LNCAP (cell line): ENCODE measurements around the gene NEFH.
A peak's percentile ranks its signal among the peaks of the same experiment; 100 is the strongest.

Experiments
- TF ChIP-seq, protein P1 (sequence below): fragments of 450-650 bp; IDR thresholded peaks from 2 replicates; pipeline ENCODE4 v1.5.1; 2017; ENCODE audit warnings: mild to moderate bottlenecking

NEFH gene

DNA sequence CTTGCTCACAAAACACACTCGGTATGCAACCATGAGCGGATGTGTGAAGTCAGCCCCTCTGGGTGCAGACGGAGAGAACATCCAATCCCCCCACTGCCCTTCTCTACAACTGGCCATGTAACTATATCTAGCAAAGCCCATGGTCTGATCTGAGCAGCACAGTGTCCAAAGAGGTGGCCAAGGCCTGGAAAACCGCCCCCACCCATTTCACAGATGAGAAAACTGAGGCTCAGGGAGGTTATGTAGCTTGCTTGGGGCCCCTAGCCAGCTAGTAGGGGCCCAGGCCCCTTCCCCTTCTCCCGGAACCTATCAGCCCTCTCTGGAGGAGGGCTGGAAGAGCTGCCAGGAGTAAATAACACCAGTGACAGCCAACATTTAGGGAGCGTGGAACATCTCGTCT is 15.4 kb upstream of the NEFH start:
- TF ChIP-seq, protein P1, sequence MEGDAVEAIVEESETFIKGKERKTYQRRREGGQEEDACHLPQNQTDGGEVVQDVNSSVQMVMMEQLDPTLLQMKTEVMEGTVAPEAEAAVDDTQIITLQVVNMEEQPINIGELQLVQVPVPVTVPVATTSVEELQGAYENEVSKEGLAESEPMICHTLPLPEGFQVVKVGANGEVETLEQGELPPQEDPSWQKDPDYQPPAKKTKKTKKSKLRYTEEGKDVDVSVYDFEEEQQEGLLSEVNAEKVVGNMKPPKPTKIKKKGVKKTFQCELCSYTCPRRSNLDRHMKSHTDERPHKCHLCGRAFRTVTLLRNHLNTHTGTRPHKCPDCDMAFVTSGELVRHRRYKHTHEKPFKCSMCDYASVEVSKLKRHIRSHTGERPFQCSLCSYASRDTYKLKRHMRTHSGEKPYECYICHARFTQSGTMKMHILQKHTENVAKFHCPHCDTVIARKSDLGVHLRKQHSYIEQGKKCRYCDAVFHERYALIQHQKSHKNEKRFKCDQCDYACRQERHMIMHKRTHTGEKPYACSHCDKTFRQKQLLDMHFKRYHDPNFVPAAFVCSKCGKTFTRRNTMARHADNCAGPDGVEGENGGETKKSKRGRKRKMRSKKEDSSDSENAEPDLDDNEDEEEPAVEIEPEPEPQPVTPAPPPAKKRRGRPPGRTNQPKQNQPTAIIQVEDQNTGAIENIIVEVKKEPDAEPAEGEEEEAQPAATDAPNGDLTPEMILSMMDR = no peak

DNA sequence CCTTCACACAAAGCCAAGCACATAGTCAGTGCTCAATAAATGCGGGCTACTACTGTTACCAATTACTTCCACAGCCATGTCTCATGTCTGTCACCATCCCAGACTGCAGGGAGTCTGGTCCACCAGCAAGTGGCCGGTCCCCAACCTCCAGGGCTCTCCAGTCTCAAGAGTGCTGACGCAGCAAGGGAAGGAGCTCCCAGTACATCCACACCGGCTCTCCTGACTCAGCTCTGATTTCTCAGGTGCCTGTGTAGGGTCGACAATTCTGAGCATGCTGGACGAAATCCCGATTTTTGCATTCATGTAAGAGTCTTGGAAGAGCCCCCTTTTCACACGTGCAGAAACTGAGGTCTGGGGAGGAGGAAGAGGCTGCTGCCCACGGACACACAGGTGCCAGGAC is 10.3 kb upstream of the NEFH start:
- TF ChIP-seq, protein P1 = no peak

DNA sequence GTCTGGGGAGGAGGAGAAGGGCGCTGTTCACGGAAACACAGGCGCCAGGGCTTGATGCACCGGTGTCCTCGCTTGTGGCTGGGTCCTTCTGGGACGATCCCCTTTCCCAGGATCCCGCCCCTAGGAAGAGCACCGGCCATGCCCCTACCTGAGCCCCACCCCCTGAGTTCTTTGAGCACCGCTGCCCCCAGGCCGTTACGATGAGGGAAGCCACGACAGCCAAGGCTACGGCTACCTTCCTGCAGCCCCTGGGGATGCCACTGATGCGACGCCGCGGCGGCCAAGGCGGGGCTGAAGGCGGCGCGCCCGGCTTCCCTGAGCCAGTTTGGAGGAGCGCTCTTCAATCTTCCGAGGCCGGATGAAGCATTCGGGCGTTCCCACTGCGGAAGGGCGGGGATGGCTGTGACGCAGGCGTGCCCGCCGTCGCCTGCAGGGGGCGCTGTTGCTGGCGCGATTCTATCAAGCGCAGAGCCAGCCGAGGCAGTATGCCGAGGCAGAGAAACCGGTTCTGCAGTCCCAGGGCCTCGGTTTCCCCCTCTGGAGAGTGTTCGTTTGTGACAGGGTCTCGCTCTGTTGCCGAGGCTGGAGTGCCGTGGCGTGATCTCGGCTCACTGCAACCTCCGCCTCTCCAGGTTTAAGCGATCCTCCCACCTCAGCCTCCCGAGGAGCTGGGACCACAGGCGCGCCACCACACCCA is 9.7 kb upstream of the NEFH start:
- TF ChIP-seq, protein P1 = peak; percentile 98

DNA sequence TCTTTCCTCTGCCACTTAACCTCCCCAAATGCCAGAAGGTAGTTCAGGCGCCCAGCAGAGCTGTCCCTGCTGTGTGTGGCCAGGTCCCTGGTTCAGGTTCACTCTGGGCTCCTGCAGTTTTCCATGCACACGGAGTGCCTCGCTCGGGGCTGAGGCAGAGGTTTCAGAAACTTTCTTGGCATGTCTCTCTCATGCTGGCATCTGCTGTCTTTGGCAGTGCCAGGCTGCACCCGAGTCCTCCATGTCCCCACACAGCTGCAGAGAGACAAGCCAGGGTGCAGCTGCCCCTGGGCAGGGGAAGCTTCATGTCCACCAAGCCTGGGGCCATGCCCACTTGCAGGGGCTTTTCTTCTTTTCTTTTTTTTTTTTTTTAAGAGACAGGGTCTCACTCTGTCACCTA is 7.0 kb upstream of the NEFH start:
- TF ChIP-seq, protein P1 = no peak

DNA sequence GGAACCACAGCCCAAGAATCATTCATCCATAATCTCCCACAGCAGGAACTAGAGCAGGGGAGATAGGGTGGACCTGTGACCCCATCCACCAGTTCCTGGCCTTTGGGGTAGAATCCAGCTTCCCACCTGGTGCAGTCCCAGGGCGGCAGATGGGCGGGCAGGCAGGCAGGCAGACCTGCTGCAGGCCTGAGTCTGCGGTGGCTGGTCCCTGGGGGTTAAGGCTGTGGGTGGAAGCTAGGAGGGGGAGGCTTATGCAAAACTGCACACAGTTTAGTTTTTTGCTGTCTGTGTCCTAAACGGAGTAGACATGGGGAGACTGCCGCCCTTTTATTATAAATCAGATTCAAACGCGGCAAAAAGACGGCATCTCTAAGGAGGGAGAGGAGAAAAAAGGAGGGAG is 4.5 kb upstream of the NEFH start:
- TF ChIP-seq, protein P1 = no peak

DNA sequence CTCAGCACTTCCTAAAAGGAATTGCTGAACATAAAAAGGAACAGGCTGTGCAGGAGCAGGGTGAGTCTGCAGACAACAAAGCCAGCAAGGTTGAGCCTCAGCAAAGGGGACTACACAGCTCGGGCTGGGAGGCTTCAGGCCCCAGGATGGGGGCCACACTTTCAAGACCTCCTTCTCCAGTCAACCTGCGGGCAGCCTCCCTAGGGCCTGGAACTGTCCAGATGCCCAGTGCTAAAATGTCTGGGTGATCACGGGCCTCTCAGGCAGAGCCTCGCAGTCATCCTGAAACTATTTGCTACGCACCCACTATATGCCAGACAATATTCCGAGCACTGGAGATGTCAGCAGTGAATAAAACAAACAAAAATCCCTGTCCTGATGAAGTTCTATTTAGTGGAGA is 3.9 kb upstream of the NEFH start:
- TF ChIP-seq, protein P1 = no peak

DNA sequence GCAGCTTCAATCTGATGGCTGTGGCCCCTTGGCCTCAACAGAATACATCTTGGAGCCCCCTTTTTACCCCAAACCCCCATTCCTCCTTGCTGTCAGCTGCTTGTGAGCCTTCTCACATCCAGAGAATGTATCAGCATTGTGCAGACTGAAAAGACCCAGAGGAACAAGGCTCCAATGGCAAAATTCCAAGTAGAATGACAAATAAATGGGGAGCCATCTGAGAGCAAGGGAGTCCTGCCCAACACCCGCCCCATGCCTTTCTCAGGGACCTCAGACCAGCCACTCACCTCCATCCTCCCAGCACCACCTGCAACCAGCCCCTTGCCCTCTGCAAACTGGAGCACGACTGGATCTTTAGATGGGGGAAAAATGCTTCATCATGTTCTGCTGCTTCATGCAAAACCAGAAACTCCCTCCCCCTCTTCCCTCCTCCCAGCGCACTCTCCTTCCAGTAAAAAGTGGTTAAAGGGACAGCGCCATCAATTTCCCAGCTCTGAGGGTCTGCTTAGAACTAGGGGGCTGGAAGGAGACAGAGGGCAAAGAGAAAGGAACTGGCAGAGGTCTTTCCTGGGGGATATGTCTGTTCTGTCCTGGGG is 2.2 kb upstream of the NEFH start:
- TF ChIP-seq, protein P1 = no peak
